Renal pelvis (tissue), 4 donors: ENCODE results near the gene PCDHA11. TPM values are rescaled to one million over a fixed set of nuclear protein-coding genes. Genes with fewer than 3 reads are reported as not detected.

ENCODE experiments used
- DNase-seq: peaks from one replicate; pipeline ENCODE4 v3.0.0-alpha.2; 2013
- polyA plus RNA-seq, 3 donors: library from polyadenylated mRNA; unstranded; fragments of 120-200 nt; gene quantifications; one replicate each; pipeline ENCODE4 v1.2.1, GENCODE V29; 2013; ENCODE audit not compliant: insufficient read length in 3 of 3

Gene PCDHA11
- polyA plus RNA-seq, 3 donors, result 0.05 to 0.24 (median 0.18) TPM

- DNase-seq, result no peak
These were observed 47.6 kb downstream of the PCDHA11 start for GRCh38 chr5:140916325-140916724.

Other genes starting within 250 kb of the PCDHA11 start
- 10 to 100 TPM in 2 of 3 donors, 1 to 10 TPM in 1; 8.4 to 10.6 (median 10.3) TPM for gene CD14, start 235.8 kb upstream of the PCDHA11 start, polyA plus RNA-seq
- 10 to 100 TPM; 16.5 to 25.0 (median 22.1) TPM for gene TMCO6, start 229.5 kb upstream of the PCDHA11 start, polyA plus RNA-seq
- 10 to 100 TPM; 83.0 to 99.7 (median 99.4) TPM for gene NDUFA2, start 221.3 kb upstream of the PCDHA11 start, polyA plus RNA-seq
- 100 to 1,000 TPM; 147 to 180 (median 177) TPM for gene IK, start 221.1 kb upstream of the PCDHA11 start, polyA plus RNA-seq
- 10 to 100 TPM; 14.4 to 19.2 (median 18.6) TPM for gene WDR55, start 204.1 kb upstream of the PCDHA11 start, polyA plus RNA-seq
- under 1 TPM in 2 of 3 donors, not detected in 1; 0.44 to 0.58 TPM for gene DND1, start 195.4 kb upstream of the PCDHA11 start, polyA plus RNA-seq
- gene HARS1, start 177.6 kb upstream of the PCDHA11 start, polyA plus RNA-seq, result 10 to 100 TPM; 67.5 to 81.8 (median 75.1) TPM
- 10 to 100 TPM; 43.1 to 62.8 (median 55.1) TPM for gene HARS2, start 177.5 kb upstream of the PCDHA11 start, polyA plus RNA-seq
- 100 to 1,000 TPM in 2 of 3 donors, 10 to 100 TPM in 1; 97.1 to 131 (median 127) TPM for gene ZMAT2, start 168.5 kb upstream of the PCDHA11 start, polyA plus RNA-seq
- under 1 TPM in 1 of 3 donors, not detected in 2; 0.15 TPM for gene PCDHA1, start 82.8 kb upstream of the PCDHA11 start, polyA plus RNA-seq
- under 1 TPM; 0.18 to 0.32 (median 0.20) TPM for gene PCDHA2, start 74.1 kb upstream of the PCDHA11 start, polyA plus RNA-seq
- gene PCDHA3, start 67.9 kb upstream of the PCDHA11 start, polyA plus RNA-seq, result under 1 TPM; 0.33 to 0.40 (median 0.38) TPM
- gene PCDHA4, start 61.9 kb upstream of the PCDHA11 start, polyA plus RNA-seq, result 1 to 10 TPM in 1 of 3 donors, under 1 TPM in 2; 0.73 to 1.2 (median 0.81) TPM
- under 1 TPM; 0.09 to 0.18 (median 0.14) TPM for gene PCDHA5, start 47.3 kb upstream of the PCDHA11 start, polyA plus RNA-seq
- under 1 TPM; 0.25 to 0.37 (median 0.32) TPM for gene PCDHA6, start 41.0 kb upstream of the PCDHA11 start, polyA plus RNA-seq
- under 1 TPM; 0.19 to 0.47 (median 0.34) TPM for gene PCDHA7, start 34.7 kb upstream of the PCDHA11 start, polyA plus RNA-seq
- under 1 TPM in 1 of 3 donors, not detected in 2; 0.10 TPM for gene PCDHA8, start 27.8 kb upstream of the PCDHA11 start, polyA plus RNA-seq
- gene PCDHA9, start 20.6 kb upstream of the PCDHA11 start, polyA plus RNA-seq, result under 1 TPM; 0.03 to 0.08 (median 0.06) TPM
- under 1 TPM; 0.33 to 0.59 (median 0.39) TPM for gene PCDHA10, start 13.1 kb upstream of the PCDHA11 start, polyA plus RNA-seq
- gene PCDHA12, start 6.4 kb downstream of the PCDHA11 start, polyA plus RNA-seq, result under 1 TPM in 2 of 3 donors, not detected in 1; 0.07 to 0.14 TPM
- under 1 TPM in 1 of 3 donors, not detected in 2; 0.07 TPM for gene PCDHA13, start 13.2 kb downstream of the PCDHA11 start, polyA plus RNA-seq
- gene PCDHAC1, start 57.3 kb downstream of the PCDHA11 start, polyA plus RNA-seq, result under 1 TPM; 0.06 to 0.10 (median 0.06) TPM
- under 1 TPM; 0.29 to 0.71 (median 0.53) TPM for gene PCDHAC2, start 97.5 kb downstream of the PCDHA11 start, polyA plus RNA-seq
- gene PCDHB1, start 182.4 kb downstream of the PCDHA11 start, polyA plus RNA-seq, result under 1 TPM; 0.04 to 0.15 (median 0.08) TPM
- 1 to 10 TPM; 4.5 to 8.4 (median 4.9) TPM for gene PCDHB2, start 225.7 kb downstream of the PCDHA11 start, polyA plus RNA-seq
- gene PCDHB3, start 231.5 kb downstream of the PCDHA11 start, polyA plus RNA-seq, result 1 to 10 TPM; 3.7 to 4.7 (median 3.8) TPM